AG09319 (cell line): ENCODE measurements around the gene IFI27L1.

Experiments
- DNase-seq: peaks from one replicate; pipeline ENCODE4 v3.0.0-alpha.2; 2010; ENCODE audit warnings: low read depth; ENCODE audit errors: extremely low read depth
- CTCF ChIP-seq: IDR thresholded peaks from 2 replicates; pipeline ENCODE4 v1.5.1; 2011; ENCODE audit warnings: low read depth, mild to moderate bottlenecking, inconsistent platforms, low read length, moderate library complexity

The IFI27L1 gene

GRCh38 chr14:94143239-94143638 is 62.1 kb downstream of the IFI27L1 start:
- no peak for DNase-seq
- peak; percentile 6 for TF ChIP-seq CTCF

- no peak for DNase-seq
- TF ChIP-seq CTCF: no peak
Observed at GRCh38 chr14:94143711-94144110, 62.6 kb downstream of the IFI27L1 start.

GRCh38 chr14:94144765-94145164 is 63.7 kb downstream of the IFI27L1 start:
- no peak for DNase-seq

GRCh38 chr14:94145902-94146527 is 64.9 kb downstream of the IFI27L1 start:
- no peak for TF ChIP-seq CTCF
- DNase-seq: no peak

More at GRCh38 chr14:94144765-94145164, 63.7 kb downstream of the IFI27L1 start:
- TF ChIP-seq CTCF: no peak
